IMR-90 (cell line): Measurements from ENCODE around the gene CHN1. TPM values are rescaled to one million over a fixed set of nuclear protein-coding genes. Genes with fewer than 3 reads are reported as not detected.

Source experiments
- ATAC-seq: fragments of 200-7000 bp; cut with Tn5 transposase; 2 replicates; pipeline ENCODE4 v1.9.1; 2020; ENCODE audit warnings: low read depth, mild to moderate bottlenecking, moderate library complexity
- BruUV-seq: library from RNA; stranded (reverse); fragments of 400-500 nt; replicated peaks from 2 replicates; lab custom pipeline; 2021; lab: Mats Ljungman, UMichigan
- CTCF ChIA-PET: fragments of 300-600 bp; formaldehyde crosslinking; extraction: SDS; loops from one replicate; lab custom pipeline; 2021; ENCODE audit warnings: antibody characterized with exemption; lab: Yijun Ruan, JAX
- POLR2A ChIA-PET: fragments of 300-600 bp; sonication (Branson Sonifier 250); formaldehyde crosslinking; loops from one replicate; lab custom pipeline; 2022; ENCODE audit warnings: antibody characterized with exemption; ENCODE audit not compliant: unreplicated experiment; lab: Charles Lee
- DNase-seq: peaks from one replicate; pipeline ENCODE4 v3.0.0; 2013
- H2AFZ ChIP-seq: replicated peaks from 2 replicates; pipeline ENCODE3; 2013; ENCODE audit warnings: low read length, mild to moderate bottlenecking; ENCODE audit not compliant: poor library complexity
- H2AK5ac ChIP-seq: 2 replicates; pipeline ENCODE4 v1.6.1; 2013; ENCODE audit warnings: low read depth, low read length, inconsistent platforms
- H2AK9ac ChIP-seq: replicated peaks from 2 replicates; pipeline ENCODE3; 2013; ENCODE audit warnings: mild to moderate bottlenecking, low read depth, low read length, moderate library complexity; ENCODE audit not compliant: poor library complexity
- H2BK120ac ChIP-seq: 2 replicates; pipeline ENCODE4 v1.6.1; 2013; ENCODE audit warnings: low read depth, low read length, inconsistent platforms
- H2BK15ac ChIP-seq: 3 replicates; pipeline ENCODE4 v1.6.1; 2013; ENCODE audit warnings: low read depth, low read length, inconsistent platforms
- H2BK20ac ChIP-seq: 2 replicates; pipeline ENCODE4 v1.6.1; 2013; ENCODE audit warnings: low read depth, mild to moderate bottlenecking, inconsistent platforms, low read length, moderate library complexity
- H2BK5ac ChIP-seq: 2 replicates; pipeline ENCODE4 v1.6.1; 2013; ENCODE audit warnings: mild to moderate bottlenecking, low read depth, low read length, inconsistent platforms; ENCODE audit not compliant: poor library complexity, severe bottlenecking
- H3K14ac ChIP-seq: replicated peaks from 2 replicates; pipeline ENCODE4 v1.6.1; 2013; ENCODE audit warnings: low read depth, low read length, inconsistent platforms
- H3K18ac ChIP-seq: 2 replicates; pipeline ENCODE4 v1.6.1; 2013; ENCODE audit warnings: low read depth, low read length, control low read depth
- H3K23ac ChIP-seq: 2 replicates; pipeline ENCODE4 v1.6.1; 2013; ENCODE audit warnings: low read depth, low read length, inconsistent platforms
- H3K27ac ChIP-seq: 2 replicates; pipeline ENCODE4 v1.5.1; 2013; ENCODE audit warnings: mild to moderate bottlenecking, control low read depth, low read length; ENCODE audit not compliant: insufficient read depth
- H3K27me3 ChIP-seq: 2 replicates; pipeline ENCODE4 v1.6.1; 2013; ENCODE audit warnings: low read length; ENCODE audit not compliant: control insufficient read depth, insufficient read depth
- H3K36me3 ChIP-seq: 2 replicates; pipeline ENCODE4 v1.6.1; 2013; ENCODE audit warnings: low read length, mixed read lengths; ENCODE audit not compliant: control insufficient read depth, insufficient read depth
- H3K4ac ChIP-seq: 2 replicates; pipeline ENCODE4 v1.6.1; 2013; ENCODE audit warnings: low read depth, low read length, inconsistent platforms
- H3K4me1 ChIP-seq: 2 replicates; pipeline ENCODE4 v1.6.1; 2013; ENCODE audit warnings: low read length, mixed read lengths; ENCODE audit not compliant: control insufficient read depth, insufficient read depth
- H3K4me2 ChIP-seq: 2 replicates; pipeline ENCODE4 v1.6.1; 2013; ENCODE audit warnings: low read depth, mild to moderate bottlenecking, control low read depth, low read length, moderate library complexity
- H3K4me3 ChIP-seq: 2 replicates; pipeline ENCODE4 v1.5.1; 2013; ENCODE audit warnings: low read depth, mild to moderate bottlenecking, control low read depth, low read length, moderate library complexity; ENCODE audit not compliant: insufficient read depth
- H3K56ac ChIP-seq: 2 replicates; pipeline ENCODE4 v1.6.1; 2013; ENCODE audit warnings: low read length, inconsistent platforms; ENCODE audit not compliant: insufficient read depth; ENCODE audit errors: extremely low read depth
- H3K79me1 ChIP-seq, 2 experiments: 2 replicates each; pipeline ENCODE4 v1.6.1; 2013; ENCODE audit warnings: low read length in 2 of 2, inconsistent platforms in 1 of 2, low read depth in 1 of 2
- H3K9ac ChIP-seq: 2 replicates; pipeline ENCODE4 v1.6.1; 2013; ENCODE audit warnings: low read depth, low read length, control low read depth
- H3K9me1 ChIP-seq: 2 replicates; pipeline ENCODE4 v1.6.1; 2013; ENCODE audit warnings: low read length, inconsistent platforms; ENCODE audit not compliant: insufficient read depth
- H3K9me3 ChIP-seq: 2 replicates; pipeline ENCODE4 v1.6.1; 2013; ENCODE audit warnings: low read length; ENCODE audit not compliant: control insufficient read depth, insufficient read depth
- H4K20me1 ChIP-seq: 2 replicates; pipeline ENCODE4 v1.6.1; 2013; ENCODE audit warnings: low read length, inconsistent platforms; ENCODE audit not compliant: insufficient read depth
- H4K5ac ChIP-seq: 2 replicates; pipeline ENCODE4 v1.6.1; 2013; ENCODE audit warnings: mild to moderate bottlenecking, low read depth, low read length, control low read depth
- H4K8ac ChIP-seq, 2 experiments: 2 replicates each; pipeline ENCODE4 v1.6.1; 2013; ENCODE audit warnings: low read depth in 2 of 2, low read length in 2 of 2, control low read depth in 1 of 2, inconsistent platforms in 1 of 2
- H4K91ac ChIP-seq: 2 replicates; pipeline ENCODE4 v1.6.1; 2013; ENCODE audit warnings: low read depth, low read length, inconsistent platforms; ENCODE audit not compliant: insufficient read depth
- BHLHE40 ChIP-seq: fragments of 150-350 bp; IDR thresholded peaks from 2 replicates; pipeline ENCODE4 v1.6.1; 2016; ENCODE audit warnings: mild to moderate bottlenecking, low read depth, low read length
- CEBPB ChIP-seq: IDR thresholded peaks from 2 replicates; pipeline ENCODE4 v1.6.1; 2012; ENCODE audit warnings: low read depth, low read length, improper control_type of control experiment
- CHD1 ChIP-seq: IDR thresholded peaks from 2 replicates; pipeline ENCODE4 v1.6.1; 2012; ENCODE audit warnings: low read depth, low read length, improper control_type of control experiment
- CTCF ChIP-seq: conservative IDR thresholded peaks from 2 replicates; pipeline ENCODE4 v1.5.1; 2012; ENCODE audit warnings: mild to moderate bottlenecking, low read depth, low read length, improper control_type of control experiment
- ELK1 ChIP-seq: fragments of 150-350 bp; IDR thresholded peaks from 2 replicates; pipeline ENCODE4 v1.6.1; 2016; ENCODE audit warnings: low read depth, mild to moderate bottlenecking, low read length, moderate library complexity, borderline replicate concordance
- FOS ChIP-seq: fragments of 150-350 bp; IDR thresholded peaks from 2 replicates; pipeline ENCODE4 v1.6.1; 2016; ENCODE audit warnings: low read depth, low read length
- MAFK ChIP-seq: IDR thresholded peaks from 2 replicates; pipeline ENCODE4 v1.6.1; 2012; ENCODE audit warnings: low read depth, low read length, improper control_type of control experiment
- MAZ ChIP-seq: IDR thresholded peaks from 2 replicates; pipeline ENCODE4 v1.6.1; 2012; ENCODE audit warnings: low read depth, mild to moderate bottlenecking, low read length, improper control_type of control experiment, moderate library complexity, borderline replicate concordance
- MXI1 ChIP-seq: IDR thresholded peaks from 2 replicates; pipeline ENCODE4 v1.6.1; 2012; ENCODE audit warnings: low read depth, mild to moderate bottlenecking, low read length, moderate library complexity, borderline replicate concordance
- NFE2L2 ChIP-seq: fragments of 150-350 bp; IDR thresholded peaks from 2 replicates; pipeline ENCODE4 v1.6.1; 2016; ENCODE audit warnings: low read depth, mild to moderate bottlenecking, low read length
- POLR2A ChIP-seq: IDR thresholded peaks from 2 replicates; pipeline ENCODE4 v1.6.1; 2012; ENCODE audit warnings: mild to moderate bottlenecking, low read depth, low read length
- RAD21 ChIP-seq: IDR thresholded peaks from 2 replicates; pipeline ENCODE4 v1.6.1; 2012; ENCODE audit warnings: low read length, improper control_type of control experiment
- RCOR1 ChIP-seq: IDR thresholded peaks from 2 replicates; pipeline ENCODE4 v1.6.1; 2012; ENCODE audit warnings: mild to moderate bottlenecking, low read length, improper control_type of control experiment; ENCODE audit not compliant: insufficient replicate concordance
- RFX5 ChIP-seq: IDR thresholded peaks from 2 replicates; pipeline ENCODE4 v1.8.0; 2012; ENCODE audit warnings: low read depth, mild to moderate bottlenecking, low read length, moderate library complexity
- SMC3 ChIP-seq: fragments of 150-350 bp; IDR thresholded peaks from 2 replicates; pipeline ENCODE4 v1.6.1; 2016; ENCODE audit warnings: low read depth, mild to moderate bottlenecking, antibody characterized with exemption, low read length, moderate library complexity
- USF2 ChIP-seq: fragments of 150-350 bp; IDR thresholded peaks from 2 replicates; pipeline ENCODE4 v1.6.1; 2017; ENCODE audit warnings: mild to moderate bottlenecking, antibody characterized with exemption, low read length, low read depth
- WGBS, 2 experiments: methylation state at CpG; one replicate each; pipeline versions ENCODE4 v1.1.5 to v1.1.7; 2013; ENCODE audit warnings: missing lambda C conversion rate in 2 of 2; ENCODE audit not compliant: insufficient read length in 1 of 2; ENCODE audit errors: extremely low coverage in 2 of 2; 5-methylcytosine and 5-hydroxymethylcytosine counted together
- dilution Hi-C: fragments of 300-500 bp; cut with HindIII; formaldehyde crosslinking; loops from one replicate; pipeline ENCODE4 v1.14.3; 2018; ENCODE audit warnings: low sequenced_read_pairs; ENCODE audit not compliant: unreplicated experiment
- in situ Hi-C: fragments of 300-500 bp; cut with MboI; formaldehyde crosslinking; loops from 3 replicates; pipeline ENCODE4 v1.14.3; 2019; ENCODE audit warnings: low sequenced_read_pairs, inconsistent platforms, mixed read lengths
- intact Hi-C: fragments of 100-400 bp; cut with micrococcal nuclease; formaldehyde crosslinking; loops from 2 replicates; pipeline ENCODE4 v1.10.0; 2022
- polyA plus RNA-seq, 3 experiments: library from polyadenylated mRNA; depleted of rRNA; stranded (reverse); fragments of >200 nt; gene quantifications; 2 replicates each; pipeline ENCODE4 v1.2.3, GENCODE V29; 2012; ENCODE audit warnings: low replicate concordance in 1 of 3
- total RNA-seq: library from RNA; depleted of rRNA; stranded (reverse); fragments of >200 nt; gene quantifications from 2 replicates; pipeline ENCODE4 v1.2.3, GENCODE V29; 2012

Gene CHN1
- total and polyA plus RNA-seq, 2 of the 4 experiments (the other 2 are of a cell fraction), result 58.4 to 66.9 TPM

- DNase-seq (no peak), ATAC-seq (no peak)
- no peaks in the 10 kb centered on the region for H3K9me3 ChIP-seq
- H3K56ac ChIP-seq, result no peak overlapping the region
- BruUV-seq, result no TSS peak
- in situ Hi-C loops (no loop called here), intact Hi-C loops (no loop called here), dilution Hi-C loops (no loop called here)
- no peaks in the 10 kb centered on the region for H3K4me1 ChIP-seq
- no peak overlapping the region for H4K91ac ChIP-seq
- CTCF ChIA-PET, result interaction anchor here (0.6 to 1.1 kb wide), 2 partner anchors 312 to 1075 kb away, joined by 3 to 5 read pairs; no protein-coding TSS in a partner anchor
- H3K9ac ChIP-seq, result no peak overlapping the region
- H2AK9ac ChIP-seq, result no peak overlapping the region
- H3K4me3 ChIP-seq, result no peak overlapping the region
- no peak overlapping the region for H3K23ac ChIP-seq
- H3K14ac ChIP-seq, result no peak overlapping the region
- no peak overlapping the region for H2AK5ac ChIP-seq
- no peak overlapping the region for H2BK5ac ChIP-seq
- H3K27ac ChIP-seq, result no peak overlapping the region
- no peaks in the 10 kb centered on the region for H3K79me1 ChIP-seq
- H3K27me3 ChIP-seq, result peaks cover 16% of the 10 kb centered on the region
- H3K18ac ChIP-seq, result no peak overlapping the region
- H4K5ac ChIP-seq, result no peak overlapping the region
- no peaks in the 10 kb centered on the region for H3K36me3 ChIP-seq
- H3K4me2 ChIP-seq, result no peak overlapping the region
- H4K8ac ChIP-seq, result no peak overlapping the region
- no peak overlapping the region for H2BK20ac ChIP-seq
- 29% methylated on average over 1 of the region's 1 CpG; no CpG with 5 or more reads in 1 of the 2 experiments for WGBS, 2 experiments
- POLR2A ChIA-PET, result no interaction called here
- no peak overlapping the region for H2AFZ ChIP-seq
- no peak overlapping the region for H3K4ac ChIP-seq
- no peaks in the 10 kb centered on the region for H3K9me1 ChIP-seq
- TF ChIP-seq MXI1 (no peak), ELK1 (no peak), CEBPB (no peak), SMC3 (no peak), RAD21 (no peak), BHLHE40 (no peak), POLR2A (no peak), MAZ (no peak), CTCF (no peak), RFX5 (no peak), CHD1 (no peak), RCOR1 (no peak), NFE2L2 (no peak), FOS (no peak), MAFK (no peak), USF2 (no peak)
- H4K20me1 ChIP-seq, result no peaks in the 10 kb centered on the region
- H2BK120ac ChIP-seq, result no peak overlapping the region
- no peak overlapping the region for H2BK15ac ChIP-seq
Observed at GRCh38 chr2:175011505-175011904, 6.3 kb upstream of the CHN1 start.
